HG02588 (cell line): ENCODE data around the gene RANBP10.

ENCODE experiments used
- ATAC-seq: cut with Tn5 transposase; IDR thresholded peaks from one replicate; pipeline ENCODE4 v1.9.1; 2021; ENCODE audit warnings: mild to moderate bottlenecking, moderate library complexity; ENCODE audit not compliant: unreplicated experiment

Gene RANBP10

GRCh38 chr16:67828651-67829050 lies 22.3 kb upstream of the RANBP10 start:
- ATAC-seq: no peak

GRCh38 chr16:67825906-67826305 lies 19.5 kb upstream of the RANBP10 start:
- no peak for ATAC-seq

GRCh38 chr16:67825119-67825518 lies 18.8 kb upstream of the RANBP10 start:
- ATAC-seq: no peak

GRCh38 chr16:67822511-67822910 lies 16.2 kb upstream of the RANBP10 start:
- ATAC-seq: no peak

GRCh38 chr16:67820608-67821259 lies 14.4 kb upstream of the RANBP10 start:
- no peak for ATAC-seq

GRCh38 chr16:67814567-67814966 lies 8.2 kb upstream of the RANBP10 start:
- ATAC-seq: no peak

- no peak for ATAC-seq
These were observed 5.5 kb upstream of the RANBP10 start for GRCh38 chr16:67811899-67812298.

GRCh38 chr16:67807148-67807682 lies 855 bp upstream of the RANBP10 start:
- ATAC-seq: no peak

GRCh38 chr16:67805718-67806427 lies 487 bp downstream of the RANBP10 start:
- ATAC-seq: no peak

- no peak for ATAC-seq
These were observed 1.4 kb downstream of the RANBP10 start for GRCh38 chr16:67804853-67805542.

- ATAC-seq: no peak
These were observed 2.5 kb downstream of the RANBP10 start for GRCh38 chr16:67803894-67804293.

- no peak for ATAC-seq
These were observed 4.5 kb downstream of the RANBP10 start for GRCh38 chr16:67801883-67802282.

GRCh38 chr16:67801241-67801640 lies 5.1 kb downstream of the RANBP10 start:
- no peak for ATAC-seq

- no peak for ATAC-seq
These were observed 5.9 kb downstream of the RANBP10 start for GRCh38 chr16:67800338-67800926.

- no peak for ATAC-seq
These were observed 10.2 kb downstream of the RANBP10 start for GRCh38 chr16:67796099-67796718.

- no peak for ATAC-seq
These were observed 16.3 kb downstream of the RANBP10 start for GRCh38 chr16:67790071-67790470.

- ATAC-seq: no peak
These were observed 19.9 kb downstream of the RANBP10 start for GRCh38 chr16:67786491-67786890.

- no peak for ATAC-seq
These were observed 23.0 kb downstream of the RANBP10 start for GRCh38 chr16:67783353-67783725.

GRCh38 chr16:67782567-67783352 lies 23.6 kb downstream of the RANBP10 start:
- ATAC-seq: no peak

- ATAC-seq: no peak
These were observed 24.8 kb downstream of the RANBP10 start for GRCh38 chr16:67781565-67781921.
